AG04450 (cell line): ENCODE measurements around the gene PVR. TPM values are rescaled to one million over a fixed set of nuclear protein-coding genes. Genes with fewer than 3 reads are reported as not detected.
A peak's percentile ranks its signal among the peaks of the same experiment; 100 is the strongest.

Experiments
- CTCF ChIA-PET: fragments of 300-600, 350-600 bp; formaldehyde crosslinking; extraction: SDS; loops from one replicate; lab custom pipeline; 2022; ENCODE audit warnings: antibody characterized with exemption, inconsistent platforms; lab: Charles Lee
- POLR2A ChIA-PET: fragments of 350-600 bp; formaldehyde crosslinking; extraction: SDS; loops from one replicate; lab custom pipeline; 2021; ENCODE audit warnings: antibody characterized with exemption, inconsistent platforms; lab: Yijun Ruan, JAX
- DNase-seq: peaks from one replicate; pipeline ENCODE4 v3.0.0-alpha.2; 2011; ENCODE audit warnings: low read depth, low spot score
- H3K27ac ChIP-seq: one replicate; pipeline ENCODE4 v1.5.1; 2012; ENCODE audit warnings: low read depth, low read length, control low read depth
- H3K27me3 ChIP-seq: one replicate; pipeline ENCODE4 v1.6.0; 2012; ENCODE audit warnings: low read length; ENCODE audit not compliant: control insufficient read depth, insufficient read depth
- H3K4me3 ChIP-seq: 2 replicates; pipeline ENCODE4 v1.5.1; 2011; ENCODE audit warnings: mild to moderate bottlenecking, low read depth, low read length, control low read depth
- H3K9me3 ChIP-seq: 2 replicates; pipeline ENCODE4 v1.5.1; 2012; ENCODE audit warnings: low read length; ENCODE audit not compliant: control insufficient read depth, insufficient read depth
- polyA plus RNA-seq: library from polyadenylated mRNA; depleted of rRNA; stranded (reverse); fragments of >200 nt; gene quantifications from 2 replicates; pipeline ENCODE4 v1.2.3, GENCODE V29; 2011
- TF ChIP-seq, protein P1 (sequence below): IDR thresholded peaks from 2 replicates; pipeline ENCODE4 v1.5.1; 2011; ENCODE audit warnings: low read depth, low read length, control low read depth, inconsistent platforms

PVR gene
- polyA plus RNA-seq, 1 experiment: 125 TPM

DNA sequence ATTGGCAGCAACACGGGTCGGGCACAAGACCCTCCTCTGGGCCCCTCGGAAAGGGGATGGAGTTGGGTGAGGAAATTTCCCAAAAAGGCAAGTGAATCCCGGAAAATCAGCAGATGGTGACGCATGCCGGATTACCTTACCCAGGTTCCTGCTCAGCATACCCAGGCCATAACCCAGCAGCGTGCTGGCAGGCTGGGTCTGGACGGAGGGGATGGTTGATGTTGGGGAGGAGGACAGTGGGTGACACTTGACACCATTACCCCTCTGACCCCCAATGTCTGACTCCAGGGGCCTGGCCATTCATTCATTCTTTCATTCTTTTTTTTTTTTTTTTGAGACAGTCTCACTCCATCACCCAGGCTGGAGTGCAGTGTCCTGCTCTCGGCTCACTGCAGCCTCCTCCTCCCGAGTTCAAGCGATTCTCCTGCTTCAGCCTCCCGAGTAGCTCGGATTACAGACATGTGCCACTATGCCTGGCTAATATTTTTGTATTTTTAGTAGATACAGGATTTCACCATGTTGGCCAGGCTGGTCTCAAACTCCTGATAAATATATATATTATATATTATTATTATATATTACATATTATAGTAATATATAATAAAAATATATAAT is 799 bp downstream of the PVR start:
- no peaks in the 10 kb centered on the region for H3K27me3 ChIP-seq

DNA sequence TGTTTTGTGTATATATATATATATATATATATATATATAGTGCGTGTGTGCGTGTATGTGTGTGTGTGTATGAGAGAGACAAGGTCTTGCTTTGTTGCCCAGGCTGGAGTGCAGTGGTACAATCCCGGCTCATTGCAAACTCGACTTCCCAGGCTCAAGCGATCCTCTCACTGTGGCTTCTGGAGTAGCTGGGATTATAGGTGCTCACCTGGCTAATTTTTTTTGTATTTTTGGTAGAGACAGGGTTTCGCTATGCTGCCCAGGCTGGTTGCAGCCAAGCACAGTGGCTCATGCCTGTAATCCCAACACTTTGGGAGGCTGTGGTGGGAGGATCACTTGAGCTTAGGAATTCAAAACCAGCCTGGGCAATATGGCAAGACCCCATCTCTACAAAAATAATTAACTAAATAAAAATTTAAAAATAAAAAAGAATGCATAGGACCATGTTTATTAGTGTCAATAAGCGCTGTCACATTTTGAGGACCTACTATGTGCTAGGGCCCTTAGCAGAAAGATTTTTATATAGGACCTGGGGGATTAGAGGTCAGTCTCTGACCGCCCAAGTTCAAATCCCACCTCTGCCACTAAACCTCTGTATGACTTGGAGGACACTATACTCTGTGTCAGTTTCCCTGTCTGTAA is 1.8 kb downstream of the PVR start:
- CTCF ChIA-PET: interaction anchor here (2.9 kb wide), 1 partner anchor 12 kb away, joined by 9 read pairs; no protein-coding TSS in a partner anchor
- peak overlapping the region; percentile 65 for H3K4me3 ChIP-seq

More for the DNA sequence above, 799 bp downstream of the PVR start:
- TF ChIP-seq, protein P1, sequence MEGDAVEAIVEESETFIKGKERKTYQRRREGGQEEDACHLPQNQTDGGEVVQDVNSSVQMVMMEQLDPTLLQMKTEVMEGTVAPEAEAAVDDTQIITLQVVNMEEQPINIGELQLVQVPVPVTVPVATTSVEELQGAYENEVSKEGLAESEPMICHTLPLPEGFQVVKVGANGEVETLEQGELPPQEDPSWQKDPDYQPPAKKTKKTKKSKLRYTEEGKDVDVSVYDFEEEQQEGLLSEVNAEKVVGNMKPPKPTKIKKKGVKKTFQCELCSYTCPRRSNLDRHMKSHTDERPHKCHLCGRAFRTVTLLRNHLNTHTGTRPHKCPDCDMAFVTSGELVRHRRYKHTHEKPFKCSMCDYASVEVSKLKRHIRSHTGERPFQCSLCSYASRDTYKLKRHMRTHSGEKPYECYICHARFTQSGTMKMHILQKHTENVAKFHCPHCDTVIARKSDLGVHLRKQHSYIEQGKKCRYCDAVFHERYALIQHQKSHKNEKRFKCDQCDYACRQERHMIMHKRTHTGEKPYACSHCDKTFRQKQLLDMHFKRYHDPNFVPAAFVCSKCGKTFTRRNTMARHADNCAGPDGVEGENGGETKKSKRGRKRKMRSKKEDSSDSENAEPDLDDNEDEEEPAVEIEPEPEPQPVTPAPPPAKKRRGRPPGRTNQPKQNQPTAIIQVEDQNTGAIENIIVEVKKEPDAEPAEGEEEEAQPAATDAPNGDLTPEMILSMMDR: no peak
- peak overlapping the region; percentile 75 for H3K27ac ChIP-seq
- DNase-seq: no peak
- ChIA-PET CTCF (interaction anchor here (1.0 to 2.9 kb wide), 2 partner anchors 10 to 13 kb away, joined by 3 to 9 read pairs; no protein-coding TSS in a partner anchor), POLR2A (interaction anchor here (0.6 to 2.4 kb wide), 12 partner anchors 9 to 113 kb away, joined by 3 to 12 read pairs (median 6); no protein-coding TSS in a partner anchor)
- H3K4me3 ChIP-seq: peak overlapping the region; percentile 96
- H3K9me3 ChIP-seq: no peaks in the 10 kb centered on the region; the same call in 1 of the 2 replicates

DNA sequence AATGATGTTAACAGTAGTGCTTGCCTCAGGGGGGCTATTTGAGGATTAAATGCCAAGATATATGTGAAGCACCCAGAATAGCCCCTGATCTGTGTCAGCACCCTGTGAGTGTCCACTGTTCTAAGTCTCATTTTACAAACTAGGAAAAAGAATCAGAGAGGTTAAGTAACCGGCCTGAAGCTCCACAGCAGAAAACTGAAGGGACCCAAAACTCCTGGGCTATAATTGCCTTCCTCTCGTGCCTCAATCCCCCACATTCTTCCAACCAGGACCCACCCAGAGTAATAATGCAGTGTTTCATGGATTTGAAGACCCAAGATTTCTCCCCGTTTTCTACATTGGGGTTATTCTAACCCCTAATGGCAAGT is 2.3 kb downstream of the PVR start:
- no peak overlapping the region for H3K27ac ChIP-seq
- ChIA-PET CTCF (interaction anchor here (2.9 kb wide), 1 partner anchor 11 kb away, joined by 9 read pairs; no protein-coding TSS in a partner anchor), POLR2A (interaction anchor here (2.4 kb wide), 1 partner anchor 20 kb away, joined by 8 read pairs; no protein-coding TSS in a partner anchor)
- H3K9me3 ChIP-seq: no peaks in the 10 kb centered on the region; the same call in 1 of the 2 replicates
- H3K4me3 ChIP-seq: peak overlapping the region; percentile 65
- no peak for DNase-seq
- TF ChIP-seq, protein P1: no peak
- H3K27me3 ChIP-seq: no peaks in the 10 kb centered on the region

More for the DNA sequence above, 1.8 kb downstream of the PVR start:
- no peaks in the 10 kb centered on the region for H3K27me3 ChIP-seq
- POLR2A ChIA-PET: interaction anchor here (2.4 kb wide), 1 partner anchor 19 kb away, joined by 8 read pairs; no protein-coding TSS in a partner anchor
- TF ChIP-seq, protein P1: no peak
- DNase-seq: no peak
- H3K9me3 ChIP-seq: no peaks in the 10 kb centered on the region; the same call in 1 of the 2 replicates
- no peak overlapping the region for H3K27ac ChIP-seq

DNA sequence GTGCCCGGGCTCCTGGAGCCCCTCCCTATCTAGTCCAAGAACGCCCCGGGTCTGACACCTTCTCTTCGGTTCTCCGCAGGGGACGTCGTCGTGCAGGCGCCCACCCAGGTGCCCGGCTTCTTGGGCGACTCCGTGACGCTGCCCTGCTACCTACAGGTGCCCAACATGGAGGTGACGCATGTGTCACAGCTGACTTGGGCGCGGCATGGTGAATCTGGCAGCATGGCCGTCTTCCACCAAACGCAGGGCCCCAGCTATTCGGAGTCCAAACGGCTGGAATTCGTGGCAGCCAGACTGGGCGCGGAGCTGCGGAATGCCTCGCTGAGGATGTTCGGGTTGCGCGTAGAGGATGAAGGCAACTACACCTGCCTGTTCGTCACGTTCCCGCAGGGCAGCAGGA is 3.4 kb downstream of the PVR start:
- no peak for DNase-seq
- Histone ChIP-seq H3K27ac (no peak overlapping the region), H3K9me3 (no peaks in the 10 kb centered on the region; the same call in 1 of the 2 replicates), H3K27me3 (no peaks in the 10 kb centered on the region), H3K4me3 (peak overlapping the region; percentile 34)
- POLR2A ChIA-PET: interaction anchor here (0.7 to 2.2 kb wide), 2 partner anchors 44 to 592 kb away, joined by 3 to 7 read pairs; no protein-coding TSS in a partner anchor
- CTCF ChIA-PET: interaction anchor here (1.5 kb wide), 1 partner anchor 67 kb away, joined by 3 read pairs; no protein-coding TSS in a partner anchor
- TF ChIP-seq, protein P1: no peak
